ENCODE measurements around the gene WNT3. TPM values are rescaled to one million over a fixed set of nuclear protein-coding genes. Genes with fewer than 3 reads are reported as not detected.

Gene WNT3
- total RNA-seq, 4 donors from 2014 or later = 0.49 to 3.5 (median 2.2) TPM

DNA sequence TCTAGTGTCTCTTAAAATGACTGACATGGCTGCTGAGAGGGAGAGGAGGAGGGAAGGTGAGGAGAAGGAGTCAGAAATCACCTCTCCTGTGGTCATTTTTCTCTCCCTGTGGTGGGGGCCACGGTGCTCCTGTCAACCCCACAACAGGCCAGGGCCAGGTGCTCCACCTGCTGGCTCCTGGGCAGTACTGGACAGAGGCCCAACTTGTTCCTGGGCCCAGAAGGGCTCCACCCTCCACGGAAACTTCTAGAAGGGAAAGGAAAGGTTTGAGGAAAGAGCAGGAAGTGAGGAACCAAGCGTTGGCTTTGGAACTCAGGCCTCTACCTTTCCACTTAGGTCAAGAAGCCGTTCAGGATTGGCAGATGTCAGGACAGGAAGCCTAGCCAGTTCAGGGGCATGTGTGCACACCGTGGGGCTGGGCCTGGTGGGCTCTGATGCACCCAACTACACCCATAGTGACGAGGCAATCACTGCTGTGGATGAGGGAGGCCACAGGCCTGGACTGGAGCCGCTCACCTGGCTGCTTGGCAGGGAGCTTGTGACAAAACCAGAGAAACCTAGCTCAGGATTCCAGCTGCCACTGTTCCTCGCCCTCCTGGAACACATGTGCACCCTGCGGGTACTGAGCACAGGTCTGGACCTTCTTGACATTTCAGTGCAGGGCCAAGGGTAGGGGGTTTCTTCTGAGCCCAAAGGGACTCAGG is 36.1 kb downstream of the WNT3 start:
- no peak overlapping the region for H3K4me3 ChIP-seq
- H3K36me3 ChIP-seq = no peaks in the 10 kb centered on the region
- H3K4me1 ChIP-seq = peaks cover 0 to 15% (median 0%) of the 10 kb centered on the region in 3 donors
- TF ChIP-seq, protein P1, sequence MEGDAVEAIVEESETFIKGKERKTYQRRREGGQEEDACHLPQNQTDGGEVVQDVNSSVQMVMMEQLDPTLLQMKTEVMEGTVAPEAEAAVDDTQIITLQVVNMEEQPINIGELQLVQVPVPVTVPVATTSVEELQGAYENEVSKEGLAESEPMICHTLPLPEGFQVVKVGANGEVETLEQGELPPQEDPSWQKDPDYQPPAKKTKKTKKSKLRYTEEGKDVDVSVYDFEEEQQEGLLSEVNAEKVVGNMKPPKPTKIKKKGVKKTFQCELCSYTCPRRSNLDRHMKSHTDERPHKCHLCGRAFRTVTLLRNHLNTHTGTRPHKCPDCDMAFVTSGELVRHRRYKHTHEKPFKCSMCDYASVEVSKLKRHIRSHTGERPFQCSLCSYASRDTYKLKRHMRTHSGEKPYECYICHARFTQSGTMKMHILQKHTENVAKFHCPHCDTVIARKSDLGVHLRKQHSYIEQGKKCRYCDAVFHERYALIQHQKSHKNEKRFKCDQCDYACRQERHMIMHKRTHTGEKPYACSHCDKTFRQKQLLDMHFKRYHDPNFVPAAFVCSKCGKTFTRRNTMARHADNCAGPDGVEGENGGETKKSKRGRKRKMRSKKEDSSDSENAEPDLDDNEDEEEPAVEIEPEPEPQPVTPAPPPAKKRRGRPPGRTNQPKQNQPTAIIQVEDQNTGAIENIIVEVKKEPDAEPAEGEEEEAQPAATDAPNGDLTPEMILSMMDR (IDR thresholded peaks at IDR 0.05) = peak; percentile 21 to 65 (median 42)
- no peak for TF ChIP-seq POLR2A (IDR thresholded peaks at IDR 0.05)
- 43 to 53% methylated on average over 3 to 7 of the region's 9 CpGs for WGBS, 2 donors
- no peaks in the 10 kb centered on the region for H3K9me3 ChIP-seq
- DNase-seq = no peak
- intact Hi-C loops (cut with DNase I) = no loop called here
- H3K27me3 ChIP-seq = peaks cover 0 to 6% (median 0%) of the 10 kb centered on the region in 4 donors
- H3K27ac ChIP-seq = no peak overlapping the region

DNA sequence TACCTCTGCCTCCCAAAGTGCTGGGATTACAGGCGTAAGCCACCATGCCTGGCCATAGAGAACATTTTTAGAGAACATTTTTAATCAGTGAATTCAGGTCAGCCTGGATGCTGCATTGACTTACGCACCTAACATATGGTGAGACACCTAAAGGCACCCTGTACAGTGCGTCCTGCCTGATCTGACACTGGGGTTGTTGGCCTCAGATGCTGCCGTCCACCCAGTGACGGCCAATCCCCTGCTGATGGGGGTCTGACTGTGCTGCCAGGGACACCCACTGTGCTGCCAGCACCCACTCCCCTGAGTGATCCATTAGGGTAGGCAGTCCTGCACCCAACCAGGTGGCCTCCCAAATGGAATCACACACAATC is 38.5 kb downstream of the WNT3 start:
- intact Hi-C loops (cut with DNase I) = no loop called here
- Histone ChIP-seq H3K36me3 (no peaks in the 10 kb centered on the region), H3K27ac (no peak overlapping the region), H3K4me3 (no peak overlapping the region), H3K9me3 (no peaks in the 10 kb centered on the region), H3K27me3 (peaks cover 0 to 21% (median 0%) of the 10 kb centered on the region in 4 donors), H3K4me1 (peaks cover 0 to 15% (median 0%) of the 10 kb centered on the region in 3 donors)
- TF ChIP-seq, protein P1 (IDR thresholded peaks at IDR 0.05) = no peak
- no peak for TF ChIP-seq POLR2A (IDR thresholded peaks at IDR 0.05)
- DNase-seq = no peak
- 95 to 100% methylated on average over 2 to 5 of the region's 5 CpGs for WGBS, 2 donors

DNA sequence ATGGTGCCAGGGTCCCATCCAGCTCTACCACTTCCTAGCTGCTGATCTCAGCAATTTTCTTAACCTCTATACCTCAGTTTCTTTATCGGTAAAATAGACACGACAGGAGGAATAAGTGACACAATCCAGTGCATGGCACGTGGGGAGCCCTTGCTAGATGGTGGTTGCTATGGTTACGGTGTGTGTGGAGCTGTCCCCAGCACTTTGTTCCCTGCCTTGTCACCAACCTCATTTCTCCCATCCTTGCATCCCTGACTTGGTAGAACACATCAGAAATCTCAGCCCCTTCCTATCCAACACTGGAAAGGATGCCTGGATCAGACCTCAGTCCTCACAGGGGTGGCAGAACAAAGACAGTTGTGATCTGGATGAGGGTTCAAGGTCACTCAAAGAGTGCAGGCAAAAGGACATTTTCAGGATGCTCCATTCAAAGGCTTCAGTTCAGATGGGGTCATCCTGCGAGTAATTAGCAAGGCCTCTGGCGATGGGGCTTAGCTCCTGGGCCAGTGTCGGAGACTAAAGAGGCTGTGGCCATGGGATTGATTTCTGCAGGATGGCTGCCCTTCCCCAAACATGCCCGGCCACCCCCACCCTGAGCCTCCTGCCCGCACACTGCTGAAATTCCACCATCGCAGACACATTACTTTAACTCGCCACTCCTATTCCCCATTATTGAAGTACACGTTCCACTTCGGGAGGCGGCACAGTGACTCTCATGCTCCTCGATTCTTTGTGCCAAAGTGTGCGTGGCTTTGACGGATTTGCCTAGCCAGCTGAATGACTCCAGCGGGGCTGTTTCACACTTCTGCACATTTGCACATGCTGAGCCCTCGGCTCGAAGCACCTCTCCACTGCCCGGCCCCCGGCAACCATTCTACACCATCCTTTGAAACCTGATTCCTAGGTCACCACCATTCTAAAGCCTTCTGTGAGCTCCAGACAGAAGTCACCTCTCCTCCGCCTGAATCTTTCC is 40.3 kb downstream of the WNT3 start:
- intact Hi-C loops (cut with DNase I) = no loop called here
- no peak overlapping the region for H3K27ac ChIP-seq
- H3K4me3 ChIP-seq = no peak overlapping the region
- H3K9me3 ChIP-seq = no peaks in the 10 kb centered on the region
- H3K4me1 ChIP-seq = peaks cover 0 to 11% (median 0%) of the 10 kb centered on the region in 3 donors
- TF ChIP-seq, protein P1 (IDR thresholded peaks at IDR 0.05) = no peak
- H3K27me3 ChIP-seq = peaks cover 0 to 30% (median 0%) of the 10 kb centered on the region in 4 donors
- no peaks in the 10 kb centered on the region for H3K36me3 ChIP-seq
- no peak for DNase-seq
- WGBS, 2 donors = 67 to 70% methylated on average over 23 of the region's 23 CpGs

DNA sequence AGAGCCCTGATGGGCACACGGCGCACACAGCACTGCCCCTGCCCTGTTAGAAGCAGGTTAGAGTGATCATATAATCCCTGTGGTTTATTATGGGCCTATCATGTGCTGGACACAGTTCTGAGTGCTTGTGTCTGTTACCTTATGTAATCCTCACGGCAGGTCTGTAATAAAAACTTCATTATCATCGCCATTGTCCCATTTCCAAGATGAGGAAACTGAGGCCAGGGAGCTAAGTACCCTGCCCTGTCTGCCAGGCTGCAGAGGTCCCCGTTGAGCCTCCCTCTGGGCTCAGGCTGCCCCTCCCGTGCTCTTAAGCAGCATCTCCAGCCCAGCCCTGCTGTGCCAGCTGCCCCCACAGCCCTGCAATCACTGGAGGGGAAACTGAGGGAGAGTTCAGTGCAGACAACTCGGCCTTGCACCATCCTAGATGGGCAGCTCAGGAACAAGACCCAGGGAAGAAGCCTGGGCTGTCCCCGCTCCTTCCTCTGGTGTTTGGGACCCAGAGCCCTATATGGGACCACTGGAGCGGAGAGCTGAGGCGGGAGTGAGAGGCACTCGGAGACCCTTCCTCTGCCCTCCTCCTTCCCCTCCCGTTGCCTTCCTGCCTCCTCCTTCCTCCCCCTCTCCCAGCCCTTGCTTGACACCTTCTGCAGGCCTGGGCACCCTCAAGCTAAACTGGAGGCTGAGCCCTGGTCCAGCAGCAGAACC is 42.0 kb downstream of the WNT3 start:
- H3K4me3 ChIP-seq = no peak overlapping the region
- peaks cover 0 to 45% (median 0%) of the 10 kb centered on the region in 4 donors for H3K27me3 ChIP-seq
- no peak for DNase-seq
- no peak for TF ChIP-seq POLR2A (IDR thresholded peaks at IDR 0.05)
- TF ChIP-seq, protein P1 (IDR thresholded peaks at IDR 0.05) = no peak
- intact Hi-C loops (cut with DNase I) = no loop called here
- H3K27ac ChIP-seq = no peak overlapping the region
- WGBS, 2 donors = 72 to 84% methylated on average over 5 to 6 of the region's 12 CpGs
- no peaks in the 10 kb centered on the region for H3K36me3 ChIP-seq
- no peaks in the 10 kb centered on the region for H3K9me3 ChIP-seq
- peaks cover 3 to 12% (median 6%) of the 10 kb centered on the region in 3 donors for H3K4me1 ChIP-seq

All from esophagus squamous epithelium (tissue), 5 donors.